ENCODE results near the gene CFAP100. TPM values are rescaled to one million over a fixed set of nuclear protein-coding genes. Genes with fewer than 3 reads are reported as not detected.

CFAP100 gene
- total RNA-seq, 4 donors from 2014 or later: 6.1 TPM; not detected in 3

DNA sequence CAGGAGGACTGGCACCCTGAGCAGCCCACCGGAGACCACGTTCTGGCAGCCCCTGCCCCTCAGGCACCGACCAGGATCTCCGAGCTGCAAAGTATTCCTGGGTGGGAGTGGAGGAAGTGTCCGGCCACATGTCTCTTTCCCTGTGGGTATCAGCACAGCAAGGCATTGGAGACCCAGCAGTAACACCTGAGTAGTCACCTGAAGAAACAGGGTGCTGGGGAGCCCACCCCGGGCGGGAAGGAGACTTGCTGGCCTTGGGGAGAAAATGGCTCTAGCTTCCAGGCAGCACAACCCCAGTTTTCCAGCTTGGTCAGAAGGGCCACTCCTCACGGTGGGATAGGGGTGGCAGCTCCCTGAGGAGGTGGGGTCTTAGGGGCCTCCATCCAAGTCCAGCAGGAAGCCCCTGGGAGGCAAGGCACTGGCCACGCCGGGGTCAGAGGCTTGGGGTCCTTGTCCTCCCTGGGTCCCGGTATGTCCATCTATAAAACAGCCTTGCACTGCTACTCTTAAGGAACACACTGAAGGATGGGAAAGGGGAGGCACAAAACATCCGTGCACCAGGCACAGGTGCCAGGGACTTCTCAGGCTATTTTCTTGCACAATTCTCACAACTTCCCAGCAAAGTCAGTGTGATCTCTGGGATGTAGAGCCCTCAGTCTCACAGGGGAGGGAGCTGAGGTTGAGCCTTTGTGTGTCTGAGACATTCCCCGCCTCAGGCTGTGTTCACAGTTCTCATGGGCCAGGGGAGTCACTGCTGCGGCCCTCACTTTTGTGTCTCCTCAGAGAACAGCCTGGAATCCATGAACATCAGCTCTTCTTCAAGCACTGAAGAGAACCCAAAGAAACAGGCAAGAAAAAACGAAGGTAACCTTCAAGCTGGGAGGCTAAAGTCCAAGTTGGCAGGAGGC, 11.9 kb downstream of the CFAP100 start:
- H3K4me3 ChIP-seq: no peak overlapping the region
- 74 to 85% methylated on average over 10 to 13 of the region's 15 CpGs for WGBS, 2 donors
- no peaks in the 10 kb centered on the region for H3K4me1 ChIP-seq
- H3K36me3 ChIP-seq: no peaks in the 10 kb centered on the region
- H3K27me3 ChIP-seq: peaks cover 0 to 34% of the 10 kb centered on the region in 2 donors
- TF ChIP-seq POLR2A (IDR thresholded peaks at IDR 0.05) (no peak), EP300 (IDR thresholded peaks at IDR 0.05) (no peak)
- TF ChIP-seq, protein P1, sequence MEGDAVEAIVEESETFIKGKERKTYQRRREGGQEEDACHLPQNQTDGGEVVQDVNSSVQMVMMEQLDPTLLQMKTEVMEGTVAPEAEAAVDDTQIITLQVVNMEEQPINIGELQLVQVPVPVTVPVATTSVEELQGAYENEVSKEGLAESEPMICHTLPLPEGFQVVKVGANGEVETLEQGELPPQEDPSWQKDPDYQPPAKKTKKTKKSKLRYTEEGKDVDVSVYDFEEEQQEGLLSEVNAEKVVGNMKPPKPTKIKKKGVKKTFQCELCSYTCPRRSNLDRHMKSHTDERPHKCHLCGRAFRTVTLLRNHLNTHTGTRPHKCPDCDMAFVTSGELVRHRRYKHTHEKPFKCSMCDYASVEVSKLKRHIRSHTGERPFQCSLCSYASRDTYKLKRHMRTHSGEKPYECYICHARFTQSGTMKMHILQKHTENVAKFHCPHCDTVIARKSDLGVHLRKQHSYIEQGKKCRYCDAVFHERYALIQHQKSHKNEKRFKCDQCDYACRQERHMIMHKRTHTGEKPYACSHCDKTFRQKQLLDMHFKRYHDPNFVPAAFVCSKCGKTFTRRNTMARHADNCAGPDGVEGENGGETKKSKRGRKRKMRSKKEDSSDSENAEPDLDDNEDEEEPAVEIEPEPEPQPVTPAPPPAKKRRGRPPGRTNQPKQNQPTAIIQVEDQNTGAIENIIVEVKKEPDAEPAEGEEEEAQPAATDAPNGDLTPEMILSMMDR (IDR thresholded peaks at IDR 0.05): no peak
- no peak for DNase-seq (ENCODE audit: low spot score in 2 of 2)
- H3K27ac ChIP-seq: no peak overlapping the region
- no peaks in the 10 kb centered on the region for H3K9me3 ChIP-seq

DNA sequence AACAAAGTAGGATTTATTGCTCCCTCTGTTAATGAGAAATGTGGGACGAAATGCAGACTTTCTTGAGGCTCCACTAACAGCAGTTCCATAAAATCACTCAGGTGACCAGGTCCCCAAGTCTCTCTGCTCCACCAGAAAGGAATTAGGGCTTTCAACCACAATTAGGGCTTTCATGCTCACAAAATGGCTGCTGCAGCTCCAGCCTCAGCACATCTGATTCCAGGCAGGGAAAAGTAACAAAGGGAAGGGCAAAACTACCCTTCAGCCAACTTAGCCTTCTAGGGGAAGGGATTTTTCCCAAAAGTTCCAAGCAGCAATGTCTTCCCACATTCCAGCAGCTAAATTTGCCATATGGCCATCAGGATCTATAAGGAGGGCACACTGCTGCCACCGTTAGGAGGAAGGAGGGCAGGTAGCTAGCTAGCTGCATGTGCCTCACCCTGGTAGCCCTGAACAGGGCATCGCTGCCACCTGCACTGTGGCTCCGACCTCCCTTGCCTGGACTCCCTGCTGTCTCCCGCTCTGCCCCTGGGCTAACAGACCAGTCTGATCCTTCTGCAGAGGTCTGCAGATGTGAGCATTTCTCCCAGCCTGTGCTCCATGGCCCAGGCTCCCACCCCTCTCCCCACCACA, 12.8 kb downstream of the CFAP100 start:
- no peak for TF ChIP-seq EP300 (IDR thresholded peaks at IDR 0.05)
- TF ChIP-seq, protein P1 (IDR thresholded peaks at IDR 0.05): no peak
- no peak for TF ChIP-seq POLR2A (IDR thresholded peaks at IDR 0.05)
- H3K4me1 ChIP-seq: no peaks in the 10 kb centered on the region
- H3K27me3 ChIP-seq: peaks cover 0 to 34% of the 10 kb centered on the region in 2 donors
- no peak overlapping the region for H3K4me3 ChIP-seq
- WGBS, 2 donors: 77 to 89% methylated on average over 5 of the region's 5 CpGs
- no peaks in the 10 kb centered on the region for H3K36me3 ChIP-seq
- no peak overlapping the region for H3K27ac ChIP-seq
- DNase-seq (ENCODE audit: low spot score in 2 of 2): no peak
- no peaks in the 10 kb centered on the region for H3K9me3 ChIP-seq

DNA sequence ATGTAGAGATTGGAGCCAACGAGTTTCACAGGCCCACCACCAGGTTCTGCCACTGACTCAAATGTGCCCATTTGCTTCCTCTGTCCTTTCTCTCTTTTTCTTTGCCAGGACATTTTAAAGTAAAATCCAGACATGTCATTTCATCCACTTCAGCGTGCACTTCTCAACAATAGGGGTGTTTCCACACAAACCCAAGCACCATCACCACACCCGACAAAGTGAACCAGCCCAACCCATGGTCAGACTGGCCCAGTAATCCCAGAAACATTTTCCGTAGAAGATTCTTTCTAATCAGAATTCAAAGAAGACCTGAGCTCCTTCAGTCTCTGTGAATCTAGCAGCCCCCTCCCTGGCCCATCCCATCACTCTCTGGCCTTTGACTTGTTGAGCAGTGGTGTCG, 13.4 kb downstream of the CFAP100 start:
- 66 to 79% methylated on average over 5 of the region's 5 CpGs for WGBS, 2 donors
- no peaks in the 10 kb centered on the region for H3K9me3 ChIP-seq
- H3K27me3 ChIP-seq: peaks cover 0 to 34% of the 10 kb centered on the region in 2 donors
- H3K4me1 ChIP-seq: no peaks in the 10 kb centered on the region
- no peak for DNase-seq (ENCODE audit: low spot score in 2 of 2)
- H3K36me3 ChIP-seq: no peaks in the 10 kb centered on the region
- TF ChIP-seq EP300 (IDR thresholded peaks at IDR 0.05): no peak
- no peak for TF ChIP-seq POLR2A (IDR thresholded peaks at IDR 0.05)
- TF ChIP-seq, protein P1 (IDR thresholded peaks at IDR 0.05): no peak
- no peak overlapping the region for H3K27ac ChIP-seq
- H3K4me3 ChIP-seq: no peak overlapping the region

DNA sequence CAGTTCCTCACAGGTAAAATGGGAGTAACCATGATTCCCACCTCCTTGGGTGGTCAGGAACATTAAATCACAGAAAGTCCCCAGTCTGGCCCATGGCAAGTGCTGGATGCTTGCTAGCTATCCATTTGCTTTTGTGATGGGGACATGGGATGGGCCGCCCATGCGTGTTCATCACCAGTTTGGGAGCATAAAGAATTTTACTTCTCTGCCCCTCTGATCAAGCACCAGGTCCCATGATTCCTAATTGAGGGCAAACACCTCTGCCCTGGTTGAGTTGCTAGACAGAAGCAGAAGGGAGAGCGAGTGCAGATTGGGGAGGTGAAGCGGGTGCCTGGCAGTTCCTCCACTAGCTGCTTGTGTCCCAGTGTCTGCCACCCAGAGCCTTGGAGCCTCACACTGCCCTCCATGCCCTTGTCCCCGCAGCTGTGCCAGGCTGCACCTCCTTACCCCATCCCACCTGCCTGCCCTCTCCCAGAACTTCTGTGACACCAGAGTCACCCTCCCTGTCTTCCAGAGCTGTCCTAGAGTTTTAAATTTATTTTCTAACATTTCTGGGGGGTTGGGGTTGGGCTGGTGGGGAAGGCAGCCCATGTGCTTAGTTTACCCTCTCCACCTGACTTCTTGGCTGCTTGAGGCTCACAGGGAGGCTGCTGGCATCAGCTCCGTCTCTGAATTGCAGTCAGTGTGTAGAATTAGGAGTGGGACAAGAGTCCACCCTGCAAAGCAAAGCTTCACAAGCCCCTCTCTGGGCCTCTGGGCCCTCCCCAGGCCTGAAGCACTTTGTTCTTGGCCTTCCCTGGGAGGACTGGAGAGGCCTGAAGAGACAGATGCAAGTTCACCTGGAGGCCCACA, 18.4 kb downstream of the CFAP100 start:
- Histone ChIP-seq H3K36me3 (no peaks in the 10 kb centered on the region), H3K27ac (no peak overlapping the region), H3K27me3 (peaks cover 0 to 53% of the 10 kb centered on the region in 2 donors), H3K4me3 (no peak overlapping the region), H3K4me1 (no peaks in the 10 kb centered on the region), H3K9me3 (no peaks in the 10 kb centered on the region)
- WGBS, 2 donors: 87 to 94% methylated on average over 6 of the region's 6 CpGs
- no peak for DNase-seq (ENCODE audit: low spot score in 2 of 2)
- TF ChIP-seq, protein P1 (IDR thresholded peaks at IDR 0.05): no peak
- no peak for TF ChIP-seq EP300 (IDR thresholded peaks at IDR 0.05)
- no peak for TF ChIP-seq POLR2A (IDR thresholded peaks at IDR 0.05)

All from tibial nerve (tissue), 4 donors.